Posterior vena cava (tissue), 2 donors: ENCODE measurements around the gene AGO4. TPM values are rescaled to one million over a fixed set of nuclear protein-coding genes. Genes with fewer than 3 reads are reported as not detected.
"Not testable (repeated sequence)": the region's sequence is repeated elsewhere in the genome, so short reads cannot be mapped to it uniquely, and the experiment has no call there.

Source experiments
- DNase-seq: peaks from one replicate; pipeline ENCODE4 v3.0.0-alpha.2; 2020; ENCODE audit warnings: low spot score
- intact Hi-C, 2 donors: fragments of 100-400 bp; cut with DNase I; formaldehyde crosslinking; loops; one replicate each; pipeline versions ENCODE4 v1.14.1 to v1.14.2; 2022 to 2023
- total RNA-seq, 2 donors: library from RNA; stranded (reverse); fragmentation: NEBNext Ultra II Directional; extraction: Animal tissue kit (Norgen Biotek cat#: 25700); gene quantifications; one replicate each; pipeline ENCODE4 v1.2.1, GENCODE V29; 2021
- donor health status: DM: yes; HTN: yes; CAD: no.
- donor health status: DM: yes; HTN: yes; CAD: no.

Gene AGO4
- total RNA-seq, 2 donors from 2014 or later = 16.0 to 22.0 TPM

DNA sequence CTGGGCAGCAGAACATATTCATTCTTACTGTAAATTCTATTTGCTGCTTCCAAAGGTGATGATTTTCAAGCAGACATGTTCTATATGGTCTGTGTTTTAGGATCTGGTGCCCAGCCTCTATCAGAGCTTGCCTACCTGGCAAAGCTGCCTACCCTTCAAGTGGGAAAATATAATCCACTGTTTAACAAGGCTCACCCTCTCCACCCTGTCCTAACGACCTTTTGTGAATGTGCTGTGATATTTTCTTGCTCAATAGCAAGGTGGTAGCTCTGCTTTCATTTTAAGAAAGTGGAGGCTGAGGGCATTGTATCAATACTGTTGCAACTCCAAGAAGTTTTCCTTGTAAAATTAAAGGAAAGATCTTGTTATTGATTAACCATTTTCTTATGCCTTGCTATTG lies 49.1 kb downstream of the AGO4 start:
- no peak for DNase-seq
- intact Hi-C loops = no loop called here

DNA sequence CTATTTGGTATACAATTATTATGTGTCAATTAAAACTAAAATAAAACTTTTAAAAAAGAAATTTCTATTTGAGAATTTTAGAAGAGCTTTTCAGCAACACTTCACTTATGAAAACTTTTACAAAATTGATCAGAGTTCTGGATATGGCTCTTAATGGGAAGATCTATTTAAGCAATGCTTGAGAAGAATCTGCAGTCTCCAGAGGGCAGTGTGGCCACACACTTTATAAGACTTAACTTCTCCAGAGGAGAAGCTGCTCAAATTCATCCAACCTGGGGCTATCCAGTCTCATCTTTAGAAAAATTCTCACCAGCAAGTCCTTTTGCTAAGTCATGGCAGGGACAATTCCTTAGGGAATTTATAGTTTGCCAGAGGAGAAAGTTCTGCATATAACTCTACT lies 50.0 kb downstream of the AGO4 start:
- no peak for DNase-seq
- intact Hi-C loops = no loop called here

GRCh38 chr1:35860696-35861095 lies 52.9 kb downstream of the AGO4 start:
- intact Hi-C loops = no loop called here
- no peak for DNase-seq

DNA sequence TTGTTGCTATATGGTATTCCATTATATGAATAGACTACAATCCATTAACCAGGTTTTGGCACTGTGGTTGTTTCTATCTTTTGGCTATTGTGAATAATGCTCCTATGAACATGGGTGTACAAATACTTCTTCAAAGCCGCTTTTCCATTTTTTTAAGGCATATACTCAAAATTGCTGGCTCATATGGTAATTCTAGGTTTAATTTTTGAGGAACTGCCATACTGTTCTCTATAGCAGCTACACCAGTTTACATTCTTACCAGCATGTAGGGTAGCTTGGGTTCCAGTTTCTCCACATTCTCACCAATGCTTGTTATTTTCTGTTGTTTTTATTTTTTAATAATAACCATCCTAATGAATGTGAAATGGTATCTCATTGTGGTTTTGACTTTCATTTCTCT lies 55.3 kb downstream of the AGO4 start:
- DNase-seq = no peak
- intact Hi-C loops = no loop called here

GRCh38 chr1:35863881-35864625 lies 56.2 kb downstream of the AGO4 start:
- no peak for DNase-seq
- intact Hi-C loops = no loop called here

GRCh38 chr1:35864813-35865212 lies 57.0 kb downstream of the AGO4 start:
- DNase-seq = no peak
- intact Hi-C loops = no loop called here

GRCh38 chr1:35866991-35867390 lies 59.2 kb downstream of the AGO4 start:
- no peak for DNase-seq
- intact Hi-C loops = no loop called here

DNA sequence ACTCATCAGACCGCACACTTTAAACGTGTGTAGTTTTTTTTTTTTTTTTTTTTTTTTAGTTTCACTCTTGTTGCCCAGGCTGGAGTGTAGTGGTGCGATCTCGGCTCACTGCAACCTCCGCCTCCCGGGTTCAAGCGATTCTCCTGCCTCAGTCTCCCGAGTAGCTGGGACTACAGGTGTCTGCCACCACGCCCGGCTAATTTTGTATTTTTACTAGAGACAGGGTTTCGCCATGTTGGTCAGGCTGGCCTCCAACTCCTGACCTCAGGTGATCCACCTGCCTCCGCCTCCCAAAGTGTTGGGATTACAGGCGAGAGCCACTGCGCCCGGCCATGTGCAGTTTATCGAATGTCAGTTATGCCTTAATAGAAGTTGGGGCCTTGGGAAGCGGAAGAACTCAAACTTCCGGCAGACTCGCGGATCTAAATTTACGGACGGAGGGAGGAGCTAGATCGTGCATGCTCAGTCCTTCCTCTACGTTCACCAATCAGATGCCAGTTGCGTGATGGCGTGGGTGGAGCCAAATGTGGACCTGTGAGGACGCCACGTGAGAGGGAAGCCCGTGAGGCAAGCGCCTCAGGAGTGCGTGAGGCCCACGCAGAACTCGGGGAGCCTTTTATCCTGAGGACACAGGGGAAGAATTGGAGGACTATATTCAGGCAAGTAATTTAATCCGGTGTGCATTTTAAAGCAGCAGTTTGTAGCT lies 61.6 kb downstream of the AGO4 start:
- intact Hi-C loops, DNase-seq: not testable (repeated sequence)

DNA sequence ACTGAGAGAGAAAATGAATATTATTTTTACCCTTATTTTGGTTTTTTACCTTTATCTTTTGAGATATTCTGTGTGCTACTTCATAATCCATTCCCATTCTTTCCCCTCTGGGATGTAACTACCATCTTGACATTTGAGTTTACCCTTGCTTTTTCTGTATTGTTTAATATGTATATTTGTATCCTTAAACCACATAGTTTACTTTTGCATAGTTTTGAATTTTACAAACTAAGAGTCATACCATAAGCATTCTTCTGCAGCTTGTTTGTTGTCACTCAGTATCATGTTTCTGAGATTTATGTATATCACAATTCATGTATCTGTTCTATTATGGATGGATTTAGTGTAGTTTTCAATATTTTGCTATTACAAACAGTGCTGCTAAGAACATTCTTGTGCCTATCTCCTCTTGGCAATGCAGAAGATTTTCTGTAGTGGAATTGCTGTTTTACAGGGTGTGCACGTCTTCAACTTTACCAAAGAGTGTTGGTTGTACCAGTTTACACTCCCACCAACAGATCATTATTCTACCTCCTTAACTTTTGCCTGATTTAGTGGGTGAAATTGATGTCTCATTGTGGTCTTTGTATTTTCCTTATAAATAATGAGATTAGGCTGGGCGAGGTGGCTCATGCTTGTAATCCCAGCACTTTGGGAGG lies 63.0 kb downstream of the AGO4 start:
- intact Hi-C loops = no loop called here
- DNase-seq = no peak

DNA sequence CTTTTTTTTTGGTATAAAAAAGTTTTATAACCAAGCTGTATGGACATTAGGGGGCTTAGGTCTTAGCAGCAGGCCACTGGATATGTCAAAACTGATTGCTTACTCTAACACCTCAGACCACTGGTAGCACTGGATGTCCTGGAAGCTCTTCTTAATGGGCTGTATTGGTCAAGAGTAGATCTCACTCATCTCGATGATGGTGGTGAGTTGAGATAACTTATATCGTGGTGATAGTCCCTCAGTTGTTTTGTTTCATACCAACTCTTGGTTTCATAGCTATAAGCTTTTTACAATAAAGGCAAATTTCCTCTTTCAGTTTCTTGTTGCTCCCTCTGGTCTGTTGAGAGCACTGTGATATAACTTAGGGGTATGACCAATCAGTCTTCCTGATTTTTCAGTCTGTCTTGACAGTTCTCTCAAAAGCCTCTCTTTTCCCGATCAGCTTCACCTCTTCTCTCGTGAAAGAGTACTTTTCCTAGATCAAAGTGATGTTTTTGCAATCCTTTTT lies 65.5 kb downstream of the AGO4 start:
- intact Hi-C loops = no loop called here
- no peak for DNase-seq

- DNase-seq = not testable (repeated sequence)
- intact Hi-C loops = loop anchor here in 1 of 2 donors (2.0 kb wide), 1 partner anchor 75 kb away; no protein-coding TSS in a partner anchor
Measured at GRCh38 chr1:35874115-35874514, 66.3 kb downstream of the AGO4 start.

DNA sequence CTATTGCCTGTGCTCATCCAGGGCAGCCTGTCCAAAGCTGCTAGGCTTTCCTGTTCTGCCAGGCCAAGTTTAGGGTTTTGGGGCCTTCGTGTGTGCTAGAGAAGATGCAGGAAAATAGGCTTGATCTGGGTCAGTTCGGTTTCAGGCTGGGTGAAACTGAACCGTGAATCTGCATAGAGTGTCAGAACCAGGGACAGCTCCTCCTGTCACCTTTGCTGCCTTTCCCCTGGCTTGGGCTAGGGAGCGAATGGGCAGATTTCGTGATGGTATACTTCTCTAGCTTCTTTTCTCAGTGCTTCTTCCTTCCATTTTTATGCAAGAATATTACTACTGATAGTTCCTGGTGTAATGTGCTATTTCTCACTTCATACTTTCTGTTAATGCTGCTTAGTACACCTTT lies 69.2 kb downstream of the AGO4 start:
- intact Hi-C loops = no loop called here
- DNase-seq = no peak

GRCh38 chr1:35881850-35882273 lies 74.0 kb downstream of the AGO4 start:
- no peak for DNase-seq
- intact Hi-C loops = loop anchor here in 1 of 2 donors (10.0 kb wide), 1 partner anchor 93 kb away; no protein-coding TSS in a partner anchor

DNA sequence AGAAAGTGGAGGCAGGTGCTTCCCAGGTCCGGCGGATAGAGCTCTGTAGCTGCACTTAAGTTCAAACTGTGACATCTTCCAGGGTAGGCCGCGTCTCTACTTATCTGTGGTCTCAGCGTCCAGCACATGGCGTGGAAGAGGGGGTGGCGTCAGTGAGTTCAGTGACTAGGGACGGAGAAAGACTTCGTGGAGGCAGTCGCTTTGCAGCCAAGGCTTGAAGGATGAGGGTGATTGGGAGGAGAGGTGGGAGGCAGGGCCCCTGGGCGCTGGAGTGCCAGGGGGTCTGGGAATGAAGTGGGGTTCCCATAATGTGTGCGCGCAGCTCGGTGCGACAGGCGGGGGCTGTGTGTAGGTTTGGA lies 74.7 kb downstream of the AGO4 start:
- intact Hi-C loops = loop anchor here in 1 of 2 donors (10.0 kb wide), 1 partner anchor 92 kb away; no protein-coding TSS in a partner anchor
- DNase-seq = no peak

GRCh38 chr1:35882945-35883634 lies 75.3 kb downstream of the AGO4 start, which contains the start of gene AGO1:
AGO1 (plus strand) TSS chr1:35883209; CDS start chr1:35883422, 213 bp downstream.
- intact Hi-C loops = loop anchor here in 1 of 2 donors (10.0 kb wide), 1 partner anchor 92 kb away; no protein-coding TSS in a partner anchor
- peak; percentile 98 for DNase-seq

DNA sequence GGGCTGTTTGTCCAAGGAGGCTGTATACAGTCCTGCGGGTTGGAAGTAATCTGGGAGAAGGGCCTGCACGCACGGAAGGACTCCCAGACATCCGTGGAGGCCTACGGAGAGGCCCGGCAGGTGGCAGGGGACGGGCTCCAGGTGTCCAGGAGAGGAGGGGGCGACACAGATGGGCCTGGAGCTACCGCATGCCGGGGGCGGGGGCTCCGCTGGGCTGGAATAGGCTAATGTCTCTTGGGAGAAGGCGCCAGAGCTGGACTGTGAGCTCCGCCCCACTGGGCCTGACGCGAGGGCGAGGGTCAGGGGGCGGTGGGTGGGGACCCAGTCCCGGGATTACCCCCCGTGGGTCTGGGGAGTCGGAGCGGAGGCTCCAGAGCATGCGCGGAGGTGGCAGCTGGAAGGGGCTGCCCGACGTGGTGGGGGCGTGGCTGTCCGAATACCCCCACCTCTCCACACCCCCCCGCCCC lies 75.9 kb downstream of the AGO4 start:
- intact Hi-C loops = loop anchor here in 1 of 2 donors (10.0 kb wide), 1 partner anchor 91 kb away; no protein-coding TSS in a partner anchor
- no peak for DNase-seq

DNA sequence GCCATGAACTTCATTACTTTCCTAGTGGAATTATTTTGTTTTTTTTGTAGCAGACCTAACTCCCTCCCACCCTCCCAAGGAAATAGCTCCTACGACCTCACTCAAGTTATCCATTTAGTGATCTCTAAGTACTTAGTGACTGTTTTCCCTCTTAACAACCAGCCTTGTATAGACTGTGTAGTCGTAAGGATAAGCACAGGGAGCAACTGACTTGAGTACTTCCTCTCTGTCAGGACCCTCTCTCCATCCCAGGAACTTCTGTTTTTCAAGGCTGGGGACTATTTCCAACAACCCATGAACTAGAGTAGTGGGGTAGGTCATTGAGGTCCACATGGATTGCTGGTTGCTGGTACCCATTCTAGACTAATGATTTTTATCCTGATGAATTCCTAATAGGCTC lies 77.1 kb downstream of the AGO4 start:
- intact Hi-C loops = loop anchor here in 1 of 2 donors (10.0 kb wide), 1 partner anchor 90 kb away; no protein-coding TSS in a partner anchor
- no peak for DNase-seq

GRCh38 chr1:35885961-35886558 lies 78.2 kb downstream of the AGO4 start:
- intact Hi-C loops = loop anchor here in 1 of 2 donors (10.0 kb wide), 1 partner anchor 89 kb away; no protein-coding TSS in a partner anchor
- DNase-seq = no peak
